Measurements from ENCODE around the gene RAI1. TPM values are rescaled to one million over a fixed set of nuclear protein-coding genes. Genes with fewer than 3 reads are reported as not detected.

The RAI1 gene
- total and polyA plus RNA-seq, 2 experiments from 2014 or later = 0.87 to 0.89 TPM

DNA sequence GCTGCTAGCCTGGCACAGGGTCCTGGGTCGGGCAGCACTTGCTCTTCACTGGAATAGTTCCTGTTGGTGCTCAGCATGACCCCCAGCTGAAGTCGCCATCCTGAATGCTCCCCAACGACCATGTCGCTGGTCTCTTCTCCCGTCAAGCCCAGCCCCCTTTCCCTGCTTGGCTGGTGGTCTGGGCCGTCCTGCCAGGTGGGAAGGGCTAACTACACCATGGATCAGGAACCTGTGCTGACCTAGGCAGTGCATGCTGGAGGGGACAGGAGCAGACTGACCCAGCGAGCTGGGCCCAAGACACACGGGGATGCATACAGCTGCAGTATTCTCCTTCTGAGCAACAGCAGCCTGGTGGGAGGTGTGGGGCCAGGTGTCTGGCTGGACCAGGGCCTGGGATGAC is 164.7 kb downstream of the RAI1 start:
- peaks cover 25% of the 10 kb centered on the region for H3K27me3 Mint-ChIP-seq (ENCODE audit: insufficient read depth, low read depth, poor library complexity)
- H4K20me1 ChIP-seq (replicated peaks; ENCODE audit: insufficient read depth) = no peaks in the 10 kb centered on the region
- no peak overlapping the region for H3K27ac Mint-ChIP-seq
- no peaks in the 10 kb centered on the region for H3K36me3 ChIP-seq (ENCODE audit: insufficient read depth)
- no peak overlapping the region for H2AFZ ChIP-seq
- H3K4me2 ChIP-seq = no peak overlapping the region
- H3K9me3 Mint-ChIP-seq = no peaks in the 10 kb centered on the region; the same call in 2 of the 3 replicates
- TF ChIP-seq, protein P1, sequence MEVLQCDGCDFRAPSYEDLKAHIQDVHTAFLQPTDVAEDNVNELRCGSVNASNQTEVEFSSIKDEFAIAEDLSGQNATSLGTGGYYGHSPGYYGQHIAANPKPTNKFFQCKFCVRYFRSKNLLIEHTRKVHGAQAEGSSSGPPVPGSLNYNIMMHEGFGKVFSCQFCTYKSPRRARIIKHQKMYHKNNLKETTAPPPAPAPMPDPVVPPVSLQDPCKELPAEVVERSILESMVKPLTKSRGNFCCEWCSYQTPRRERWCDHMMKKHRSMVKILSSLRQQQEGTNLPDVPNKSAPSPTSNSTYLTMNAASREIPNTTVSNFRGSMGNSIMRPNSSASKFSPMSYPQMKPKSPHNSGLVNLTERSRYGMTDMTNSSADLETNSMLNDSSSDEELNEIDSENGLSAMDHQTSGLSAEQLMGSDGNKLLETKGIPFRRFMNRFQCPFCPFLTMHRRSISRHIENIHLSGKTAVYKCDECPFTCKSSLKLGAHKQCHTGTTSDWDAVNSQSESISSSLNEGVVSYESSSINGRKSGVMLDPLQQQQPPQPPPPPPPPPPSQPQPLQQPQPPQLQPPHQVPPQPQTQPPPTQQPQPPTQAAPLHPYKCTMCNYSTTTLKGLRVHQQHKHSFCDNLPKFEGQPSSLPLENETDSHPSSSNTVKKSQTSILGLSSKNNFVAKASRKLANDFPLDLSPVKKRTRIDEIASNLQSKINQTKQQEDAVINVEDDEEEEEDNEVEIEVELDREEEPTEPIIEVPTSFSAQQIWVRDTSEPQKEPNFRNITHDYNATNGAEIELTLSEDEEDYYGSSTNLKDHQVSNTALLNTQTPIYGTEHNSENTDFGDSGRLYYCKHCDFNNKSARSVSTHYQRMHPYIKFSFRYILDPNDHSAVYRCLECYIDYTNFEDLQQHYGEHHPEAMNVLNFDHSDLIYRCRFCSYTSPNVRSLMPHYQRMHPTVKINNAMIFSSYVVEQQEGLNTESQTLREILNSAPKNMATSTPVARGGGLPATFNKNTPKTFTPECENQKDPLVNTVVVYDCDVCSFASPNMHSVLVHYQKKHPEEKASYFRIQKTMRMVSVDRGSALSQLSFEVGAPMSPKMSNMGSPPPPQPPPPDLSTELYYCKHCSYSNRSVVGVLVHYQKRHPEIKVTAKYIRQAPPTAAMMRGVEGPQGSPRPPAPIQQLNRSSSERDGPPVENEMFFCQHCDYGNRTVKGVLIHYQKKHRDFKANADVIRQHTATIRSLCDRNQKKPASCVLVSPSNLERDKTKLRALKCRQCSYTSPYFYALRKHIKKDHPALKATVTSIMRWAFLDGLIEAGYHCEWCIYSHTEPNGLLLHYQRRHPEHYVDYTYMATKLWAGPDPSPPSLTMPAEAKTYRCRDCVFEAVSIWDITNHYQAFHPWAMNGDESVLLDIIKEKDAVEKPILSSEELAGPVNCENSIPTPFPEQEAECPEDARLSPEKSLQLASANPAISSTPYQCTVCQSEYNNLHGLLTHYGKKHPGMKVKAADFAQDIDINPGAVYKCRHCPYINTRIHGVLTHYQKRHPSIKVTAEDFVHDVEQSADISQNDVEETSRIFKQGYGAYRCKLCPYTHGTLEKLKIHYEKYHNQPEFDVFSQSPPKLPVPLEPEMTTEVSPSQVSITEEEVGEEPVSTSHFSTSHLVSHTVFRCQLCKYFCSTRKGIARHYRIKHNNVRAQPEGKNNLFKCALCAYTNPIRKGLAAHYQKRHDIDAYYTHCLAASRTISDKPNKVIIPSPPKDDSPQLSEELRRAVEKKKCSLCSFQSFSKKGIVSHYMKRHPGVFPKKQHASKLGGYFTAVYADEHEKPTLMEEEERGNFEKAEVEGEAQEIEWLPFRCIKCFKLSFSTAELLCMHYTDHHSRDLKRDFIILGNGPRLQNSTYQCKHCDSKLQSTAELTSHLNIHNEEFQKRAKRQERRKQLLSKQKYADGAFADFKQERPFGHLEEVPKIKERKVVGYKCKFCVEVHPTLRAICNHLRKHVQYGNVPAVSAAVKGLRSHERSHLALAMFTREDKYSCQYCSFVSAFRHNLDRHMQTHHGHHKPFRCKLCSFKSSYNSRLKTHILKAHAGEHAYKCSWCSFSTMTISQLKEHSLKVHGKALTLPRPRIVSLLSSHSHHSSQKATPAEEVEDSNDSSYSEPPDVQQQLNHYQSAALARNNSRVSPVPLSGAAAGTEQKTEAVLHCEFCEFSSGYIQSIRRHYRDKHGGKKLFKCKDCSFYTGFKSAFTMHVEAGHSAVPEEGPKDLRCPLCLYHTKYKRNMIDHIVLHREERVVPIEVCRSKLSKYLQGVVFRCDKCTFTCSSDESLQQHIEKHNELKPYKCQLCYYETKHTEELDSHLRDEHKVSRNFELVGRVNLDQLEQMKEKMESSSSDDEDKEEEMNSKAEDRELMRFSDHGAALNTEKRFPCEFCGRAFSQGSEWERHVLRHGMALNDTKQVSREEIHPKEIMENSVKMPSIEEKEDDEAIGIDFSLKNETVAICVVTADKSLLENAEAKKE (CRISPR knock-in tag; IDR thresholded peaks at IDR 0.05) = no peak
- TF ChIP-seq ZNF331 (CRISPR knock-in tag; IDR thresholded peaks at IDR 0.05; ENCODE audit: low read depth) (no peak), JUNB (IDR thresholded peaks at IDR 0.05; ENCODE audit: unreplicated experiment) (no peak), EZH2 (IDR thresholded peaks at IDR 0.05; ENCODE audit: low read depth, unreplicated experiment) (no peak), POLR2AphosphoS5 (IDR thresholded peaks at IDR 0.05; ENCODE audit: low read depth) (no peak), STAT1 (IDR thresholded peaks at IDR 0.05; ENCODE audit: unreplicated experiment) (no peak), NANOG (IDR thresholded peaks at IDR 0.05; ENCODE audit: borderline replicate concordance) (no peak), CREB1 (CRISPR knock-in tag; IDR thresholded peaks at IDR 0.05; ENCODE audit: low read depth) (no peak), EZH2phosphoT487 (IDR thresholded peaks at IDR 0.05; ENCODE audit: unreplicated experiment) (no peak), ZNF114 (CRISPR knock-in tag; IDR thresholded peaks at IDR 0.05) (no peak)
- TF ChIP-seq, protein P2, sequence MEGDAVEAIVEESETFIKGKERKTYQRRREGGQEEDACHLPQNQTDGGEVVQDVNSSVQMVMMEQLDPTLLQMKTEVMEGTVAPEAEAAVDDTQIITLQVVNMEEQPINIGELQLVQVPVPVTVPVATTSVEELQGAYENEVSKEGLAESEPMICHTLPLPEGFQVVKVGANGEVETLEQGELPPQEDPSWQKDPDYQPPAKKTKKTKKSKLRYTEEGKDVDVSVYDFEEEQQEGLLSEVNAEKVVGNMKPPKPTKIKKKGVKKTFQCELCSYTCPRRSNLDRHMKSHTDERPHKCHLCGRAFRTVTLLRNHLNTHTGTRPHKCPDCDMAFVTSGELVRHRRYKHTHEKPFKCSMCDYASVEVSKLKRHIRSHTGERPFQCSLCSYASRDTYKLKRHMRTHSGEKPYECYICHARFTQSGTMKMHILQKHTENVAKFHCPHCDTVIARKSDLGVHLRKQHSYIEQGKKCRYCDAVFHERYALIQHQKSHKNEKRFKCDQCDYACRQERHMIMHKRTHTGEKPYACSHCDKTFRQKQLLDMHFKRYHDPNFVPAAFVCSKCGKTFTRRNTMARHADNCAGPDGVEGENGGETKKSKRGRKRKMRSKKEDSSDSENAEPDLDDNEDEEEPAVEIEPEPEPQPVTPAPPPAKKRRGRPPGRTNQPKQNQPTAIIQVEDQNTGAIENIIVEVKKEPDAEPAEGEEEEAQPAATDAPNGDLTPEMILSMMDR (conservative IDR thresholded peaks at IDR 0.05; ENCODE audit: low read depth in 2 of 2) = no peak
- TF ChIP-seq, protein P3, sequence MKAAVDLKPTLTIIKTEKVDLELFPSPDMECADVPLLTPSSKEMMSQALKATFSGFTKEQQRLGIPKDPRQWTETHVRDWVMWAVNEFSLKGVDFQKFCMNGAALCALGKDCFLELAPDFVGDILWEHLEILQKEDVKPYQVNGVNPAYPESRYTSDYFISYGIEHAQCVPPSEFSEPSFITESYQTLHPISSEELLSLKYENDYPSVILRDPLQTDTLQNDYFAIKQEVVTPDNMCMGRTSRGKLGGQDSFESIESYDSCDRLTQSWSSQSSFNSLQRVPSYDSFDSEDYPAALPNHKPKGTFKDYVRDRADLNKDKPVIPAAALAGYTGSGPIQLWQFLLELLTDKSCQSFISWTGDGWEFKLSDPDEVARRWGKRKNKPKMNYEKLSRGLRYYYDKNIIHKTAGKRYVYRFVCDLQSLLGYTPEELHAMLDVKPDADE (IDR thresholded peaks at IDR 0.05) = no peak
- TF ChIP-seq, protein P4, sequence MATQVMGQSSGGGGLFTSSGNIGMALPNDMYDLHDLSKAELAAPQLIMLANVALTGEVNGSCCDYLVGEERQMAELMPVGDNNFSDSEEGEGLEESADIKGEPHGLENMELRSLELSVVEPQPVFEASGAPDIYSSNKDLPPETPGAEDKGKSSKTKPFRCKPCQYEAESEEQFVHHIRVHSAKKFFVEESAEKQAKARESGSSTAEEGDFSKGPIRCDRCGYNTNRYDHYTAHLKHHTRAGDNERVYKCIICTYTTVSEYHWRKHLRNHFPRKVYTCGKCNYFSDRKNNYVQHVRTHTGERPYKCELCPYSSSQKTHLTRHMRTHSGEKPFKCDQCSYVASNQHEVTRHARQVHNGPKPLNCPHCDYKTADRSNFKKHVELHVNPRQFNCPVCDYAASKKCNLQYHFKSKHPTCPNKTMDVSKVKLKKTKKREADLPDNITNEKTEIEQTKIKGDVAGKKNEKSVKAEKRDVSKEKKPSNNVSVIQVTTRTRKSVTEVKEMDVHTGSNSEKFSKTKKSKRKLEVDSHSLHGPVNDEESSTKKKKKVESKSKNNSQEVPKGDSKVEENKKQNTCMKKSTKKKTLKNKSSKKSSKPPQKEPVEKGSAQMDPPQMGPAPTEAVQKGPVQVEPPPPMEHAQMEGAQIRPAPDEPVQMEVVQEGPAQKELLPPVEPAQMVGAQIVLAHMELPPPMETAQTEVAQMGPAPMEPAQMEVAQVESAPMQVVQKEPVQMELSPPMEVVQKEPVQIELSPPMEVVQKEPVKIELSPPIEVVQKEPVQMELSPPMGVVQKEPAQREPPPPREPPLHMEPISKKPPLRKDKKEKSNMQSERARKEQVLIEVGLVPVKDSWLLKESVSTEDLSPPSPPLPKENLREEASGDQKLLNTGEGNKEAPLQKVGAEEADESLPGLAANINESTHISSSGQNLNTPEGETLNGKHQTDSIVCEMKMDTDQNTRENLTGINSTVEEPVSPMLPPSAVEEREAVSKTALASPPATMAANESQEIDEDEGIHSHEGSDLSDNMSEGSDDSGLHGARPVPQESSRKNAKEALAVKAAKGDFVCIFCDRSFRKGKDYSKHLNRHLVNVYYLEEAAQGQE (IDR thresholded peaks at IDR 0.05; ENCODE audit: unreplicated experiment) = no peak
- H3F3A ChIP-seq (replicated peaks; ENCODE audit: low read depth) = peaks cover 3% of the 10 kb centered on the region; the same call in 1 of the 2 replicates
- no peaks in the 10 kb centered on the region for H3K79me2 ChIP-seq (replicated peaks; ENCODE audit: insufficient read depth)
- H3K9me2 ChIP-seq (ENCODE audit: insufficient read depth) = no peaks in the 10 kb centered on the region
- peaks cover 24% of the 10 kb centered on the region for H3K4me1 ChIP-seq (ENCODE audit: insufficient read depth)
- H3K4me1 Mint-ChIP-seq = peaks cover 62% of the 10 kb centered on the region
- H3K27ac ChIP-seq (ENCODE audit: low read depth) = no peak overlapping the region
- no peak overlapping the region for H3K4me3 ChIP-seq
- H3K36me3 Mint-ChIP-seq (ENCODE audit: low read depth) = no peaks in the 10 kb centered on the region
- H3K4me3 Mint-ChIP-seq = no peak overlapping the region
- DNase-seq (ENCODE audit: low spot score) (no peak), ATAC-seq (no peak)
- H3K27me3 ChIP-seq (ENCODE audit: insufficient read depth) = no peaks in the 10 kb centered on the region

Data from GM23338 (cell line).